ENCODE data around the gene GINS2. TPM values are rescaled to one million over a fixed set of nuclear protein-coding genes. Genes with fewer than 3 reads are reported as not detected.

GINS2 gene
- total and polyA plus RNA-seq, 7 donors: 0.93 to 2.0 (median 1.5) TPM

DNA sequence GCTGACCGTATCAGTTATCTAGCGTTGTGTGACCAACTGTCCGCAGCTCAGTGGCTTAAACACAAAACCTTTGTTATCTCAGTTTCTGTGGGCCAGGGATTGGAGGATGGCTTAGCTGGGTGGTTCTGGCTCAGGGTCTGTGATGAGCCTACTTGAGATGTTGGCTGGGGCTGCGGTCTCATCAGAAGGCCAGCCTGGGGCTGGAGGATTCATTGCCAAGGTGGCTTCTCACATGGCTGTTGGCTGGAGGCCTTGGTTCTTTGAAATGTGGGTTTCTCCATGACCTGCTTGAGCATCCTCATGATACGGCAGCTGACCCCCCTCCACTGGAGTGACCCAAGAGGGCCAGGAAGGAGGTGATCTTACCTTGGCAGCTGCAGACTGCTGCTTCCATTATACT is 58.9 kb downstream of the GINS2 start:
- Histone ChIP-seq H3K4me1 (peaks cover 60% of the 10 kb centered on the region), H3K27me3 (ENCODE audit: insufficient read depth in 3 of 3, low read length in 2 of 3) (no peaks in the 10 kb centered on the region), H3K4me3 (no peak overlapping the region), H3K36me3 (ENCODE audit: insufficient read depth in 1 of 2, low read depth in 1 of 2) (peaks cover 0 to 7% of the 10 kb centered on the region in 2 donors), H3K27ac (no peak overlapping the region), H3K9me3 (no peaks in the 10 kb centered on the region)
- WGBS, 3 donors: 94 to 97% (median 96%) methylated on average over 5 of the region's 5 CpGs
- DNase-seq (no peak), ATAC-seq (no peak)
- TF ChIP-seq, protein P1, sequence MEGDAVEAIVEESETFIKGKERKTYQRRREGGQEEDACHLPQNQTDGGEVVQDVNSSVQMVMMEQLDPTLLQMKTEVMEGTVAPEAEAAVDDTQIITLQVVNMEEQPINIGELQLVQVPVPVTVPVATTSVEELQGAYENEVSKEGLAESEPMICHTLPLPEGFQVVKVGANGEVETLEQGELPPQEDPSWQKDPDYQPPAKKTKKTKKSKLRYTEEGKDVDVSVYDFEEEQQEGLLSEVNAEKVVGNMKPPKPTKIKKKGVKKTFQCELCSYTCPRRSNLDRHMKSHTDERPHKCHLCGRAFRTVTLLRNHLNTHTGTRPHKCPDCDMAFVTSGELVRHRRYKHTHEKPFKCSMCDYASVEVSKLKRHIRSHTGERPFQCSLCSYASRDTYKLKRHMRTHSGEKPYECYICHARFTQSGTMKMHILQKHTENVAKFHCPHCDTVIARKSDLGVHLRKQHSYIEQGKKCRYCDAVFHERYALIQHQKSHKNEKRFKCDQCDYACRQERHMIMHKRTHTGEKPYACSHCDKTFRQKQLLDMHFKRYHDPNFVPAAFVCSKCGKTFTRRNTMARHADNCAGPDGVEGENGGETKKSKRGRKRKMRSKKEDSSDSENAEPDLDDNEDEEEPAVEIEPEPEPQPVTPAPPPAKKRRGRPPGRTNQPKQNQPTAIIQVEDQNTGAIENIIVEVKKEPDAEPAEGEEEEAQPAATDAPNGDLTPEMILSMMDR (IDR thresholded peaks at IDR 0.05): no peak
- intact Hi-C loops (cut with DNase I): no loop called here

- TF ChIP-seq, protein P1 (IDR thresholded peaks at IDR 0.05): no peak
- WGBS, 3 donors: 70 to 79% (median 77%) methylated on average over 10 of the region's 10 CpGs
- peak overlapping the region; percentile 84 for H3K27ac ChIP-seq
- DNase-seq (no peak), ATAC-seq (peak in 1 of 4 donors; percentile 22)
- H3K4me1 ChIP-seq: peaks cover 65% of the 10 kb centered on the region
- intact Hi-C loops (cut with DNase I): no loop called here
- no peak overlapping the region for H3K4me3 ChIP-seq
- peaks cover 0 to 7% of the 10 kb centered on the region in 2 donors for H3K36me3 ChIP-seq (ENCODE audit: insufficient read depth in 1 of 2, low read depth in 1 of 2)
- no peaks in the 10 kb centered on the region for H3K9me3 ChIP-seq
- no peaks in the 10 kb centered on the region for H3K27me3 ChIP-seq (ENCODE audit: insufficient read depth in 3 of 3, low read length in 2 of 3)
Observed at GRCh38 chr16:85629326-85629725, 59.4 kb downstream of the GINS2 start.

DNA sequence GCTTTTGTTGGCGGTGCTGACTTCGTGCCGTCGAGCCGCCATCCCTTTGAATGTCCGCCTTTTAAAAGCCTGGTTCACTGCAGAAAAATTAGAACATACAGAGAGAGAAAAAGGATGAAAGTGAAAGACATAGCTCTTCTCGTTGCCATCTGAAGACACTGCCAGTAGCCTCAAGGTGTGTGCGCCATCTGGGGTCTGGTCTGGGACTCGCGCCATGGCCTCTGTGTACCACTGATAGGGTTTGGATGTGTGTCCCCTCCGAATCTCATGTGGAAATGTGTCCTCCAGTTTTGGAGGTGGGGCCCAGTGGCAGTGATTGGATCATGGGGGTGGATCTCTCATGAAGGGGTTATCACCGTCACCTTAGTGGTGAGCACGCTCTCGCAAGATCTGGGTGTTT is 60.1 kb downstream of the GINS2 start:
- TF ChIP-seq, protein P1 (IDR thresholded peaks at IDR 0.05): no peak
- Histone ChIP-seq H3K27ac (peak overlapping the region; percentile 84), H3K4me1 (peaks cover 65% of the 10 kb centered on the region), H3K27me3 (ENCODE audit: insufficient read depth in 3 of 3, low read length in 2 of 3) (no peaks in the 10 kb centered on the region), H3K36me3 (ENCODE audit: insufficient read depth in 1 of 2, low read depth in 1 of 2) (no peaks in the 10 kb centered on the region), H3K9me3 (no peaks in the 10 kb centered on the region), H3K4me3 (peak overlapping the region; percentile 43)
- intact Hi-C loops (cut with DNase I): no loop called here
- 89 to 92% (median 91%) methylated on average over 14 of the region's 14 CpGs for WGBS, 3 donors
- ATAC-seq (no peak), DNase-seq (no peak)

- Histone ChIP-seq H3K27ac (peak overlapping the region; percentile 84), H3K9me3 (no peaks in the 10 kb centered on the region), H3K27me3 (ENCODE audit: insufficient read depth in 3 of 3, low read length in 2 of 3) (no peaks in the 10 kb centered on the region), H3K4me3 (peak overlapping the region; percentile 43), H3K36me3 (ENCODE audit: insufficient read depth in 1 of 2, low read depth in 1 of 2) (no peaks in the 10 kb centered on the region), H3K4me1 (peaks cover 67% of the 10 kb centered on the region)
- DNase-seq (no peak), ATAC-seq (peak in 2 of 4 donors; percentile 7 to 21)
- TF ChIP-seq, protein P1 (IDR thresholded peaks at IDR 0.05): no peak
- intact Hi-C loops (cut with DNase I): no loop called here
- 29 to 48% (median 29%) methylated on average over 5 of the region's 5 CpGs for WGBS, 3 donors
Observed at GRCh38 chr16:85628265-85628556, 60.5 kb downstream of the GINS2 start.

- Histone ChIP-seq H3K9me3 (no peaks in the 10 kb centered on the region), H3K36me3 (ENCODE audit: insufficient read depth in 1 of 2, low read depth in 1 of 2) (no peaks in the 10 kb centered on the region), H3K27ac (peak overlapping the region; percentile 84), H3K4me3 (peak overlapping the region; percentile 43), H3K27me3 (ENCODE audit: insufficient read depth in 3 of 3, low read length in 2 of 3) (no peaks in the 10 kb centered on the region), H3K4me1 (peaks cover 70% of the 10 kb centered on the region)
- TF ChIP-seq, protein P1 (IDR thresholded peaks at IDR 0.05): no peak
- peak; percentile 80 to 91 (median 90) for ATAC-seq
- WGBS, 3 donors: 48 to 54% (median 50%) methylated on average over 30 of the region's 30 CpGs
- DNase-seq: peak in 1 of 2 donors; percentile 80
- intact Hi-C loops (cut with DNase I): no loop called here
Observed at GRCh38 chr16:85627526-85628264, 61.1 kb downstream of the GINS2 start.

Measured in psoas muscle (tissue), 8 donors.